Measurements from ENCODE around the gene SERGEF.

The SERGEF gene

DNA sequence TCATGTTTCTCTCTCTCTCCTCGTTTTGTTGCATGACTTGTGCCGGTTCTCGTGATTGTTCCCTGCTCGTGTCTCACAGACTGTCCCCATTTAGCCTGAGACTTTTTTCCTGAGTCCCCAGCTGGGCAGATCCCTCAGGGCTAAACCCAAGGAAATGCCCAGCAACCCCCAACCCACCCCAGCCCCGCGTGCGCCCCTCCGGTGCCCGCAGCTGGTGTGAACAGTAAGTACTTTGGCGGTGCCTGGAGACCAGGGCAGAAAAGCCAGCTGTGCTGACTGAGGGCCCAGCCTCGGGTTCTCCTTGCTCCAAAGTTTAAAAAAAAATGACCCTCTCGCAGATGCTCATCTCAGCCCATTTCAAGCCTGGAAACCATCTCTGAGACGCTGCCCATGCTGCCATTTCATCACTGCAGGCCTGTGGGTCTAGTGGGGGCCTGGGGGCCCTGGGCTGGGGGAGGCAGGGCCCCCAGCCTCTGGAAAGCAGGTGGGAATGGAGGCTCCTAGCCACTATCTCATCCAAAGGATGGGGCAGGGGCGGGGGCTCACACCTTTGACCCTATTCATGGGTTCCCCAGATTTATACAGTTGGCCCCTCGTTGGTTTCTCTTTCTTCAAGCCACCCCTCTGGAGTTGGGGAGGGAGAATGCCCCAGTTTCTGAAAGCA is 236.5 kb downstream of the SERGEF start:
- DNase-seq (ENCODE audit: low read depth), result no peak
- TF ChIP-seq, protein P1, sequence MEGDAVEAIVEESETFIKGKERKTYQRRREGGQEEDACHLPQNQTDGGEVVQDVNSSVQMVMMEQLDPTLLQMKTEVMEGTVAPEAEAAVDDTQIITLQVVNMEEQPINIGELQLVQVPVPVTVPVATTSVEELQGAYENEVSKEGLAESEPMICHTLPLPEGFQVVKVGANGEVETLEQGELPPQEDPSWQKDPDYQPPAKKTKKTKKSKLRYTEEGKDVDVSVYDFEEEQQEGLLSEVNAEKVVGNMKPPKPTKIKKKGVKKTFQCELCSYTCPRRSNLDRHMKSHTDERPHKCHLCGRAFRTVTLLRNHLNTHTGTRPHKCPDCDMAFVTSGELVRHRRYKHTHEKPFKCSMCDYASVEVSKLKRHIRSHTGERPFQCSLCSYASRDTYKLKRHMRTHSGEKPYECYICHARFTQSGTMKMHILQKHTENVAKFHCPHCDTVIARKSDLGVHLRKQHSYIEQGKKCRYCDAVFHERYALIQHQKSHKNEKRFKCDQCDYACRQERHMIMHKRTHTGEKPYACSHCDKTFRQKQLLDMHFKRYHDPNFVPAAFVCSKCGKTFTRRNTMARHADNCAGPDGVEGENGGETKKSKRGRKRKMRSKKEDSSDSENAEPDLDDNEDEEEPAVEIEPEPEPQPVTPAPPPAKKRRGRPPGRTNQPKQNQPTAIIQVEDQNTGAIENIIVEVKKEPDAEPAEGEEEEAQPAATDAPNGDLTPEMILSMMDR (conservative IDR thresholded peaks at IDR 0.05; ENCODE audit: low read depth, low read length), result no peak

DNA sequence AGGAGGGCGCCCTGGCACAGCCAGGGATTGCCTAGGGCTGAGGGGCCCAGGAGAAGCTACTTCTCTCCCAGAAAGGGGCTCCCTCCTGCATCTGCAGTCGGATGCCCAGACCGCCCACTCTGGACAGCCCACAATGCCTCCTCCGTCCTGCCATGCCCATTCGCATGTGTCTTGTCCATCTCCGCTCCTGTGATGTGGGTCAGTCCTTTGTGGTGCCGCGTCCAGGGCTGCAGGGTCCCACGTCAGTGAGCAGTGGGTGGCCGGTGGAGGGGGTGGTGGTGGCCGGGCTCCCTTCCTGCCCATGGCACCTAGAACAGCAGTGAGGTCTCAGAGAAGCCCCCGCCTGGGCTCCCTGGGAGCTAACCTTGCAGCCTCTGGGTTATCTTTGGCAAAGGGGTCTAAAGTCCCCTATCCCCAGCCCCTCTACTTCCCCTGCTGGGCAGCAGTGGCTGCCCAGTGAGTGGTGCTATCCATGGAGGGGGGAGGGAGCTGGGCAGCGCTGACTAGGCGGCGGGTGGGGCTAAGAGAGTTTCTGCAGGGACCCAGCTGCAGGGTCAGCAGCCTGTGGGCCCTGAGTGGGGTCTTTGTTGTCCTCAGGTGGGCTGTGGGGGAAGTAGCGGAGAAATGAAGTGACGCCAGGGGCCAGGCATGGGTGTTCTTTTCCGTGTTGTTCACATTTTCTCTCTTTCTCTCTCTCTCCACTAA is 237.2 kb downstream of the SERGEF start:
- H3K4me3 ChIP-seq (ENCODE audit: low read length), result no peak overlapping the region
- DNase-seq (ENCODE audit: low read depth), result no peak
- TF ChIP-seq, protein P1 (conservative IDR thresholded peaks at IDR 0.05; ENCODE audit: low read depth, low read length), result no peak

More for the DNA sequence above, 236.5 kb downstream of the SERGEF start:
- H3K4me3 ChIP-seq (ENCODE audit: low read length), result no peak overlapping the region

DNA sequence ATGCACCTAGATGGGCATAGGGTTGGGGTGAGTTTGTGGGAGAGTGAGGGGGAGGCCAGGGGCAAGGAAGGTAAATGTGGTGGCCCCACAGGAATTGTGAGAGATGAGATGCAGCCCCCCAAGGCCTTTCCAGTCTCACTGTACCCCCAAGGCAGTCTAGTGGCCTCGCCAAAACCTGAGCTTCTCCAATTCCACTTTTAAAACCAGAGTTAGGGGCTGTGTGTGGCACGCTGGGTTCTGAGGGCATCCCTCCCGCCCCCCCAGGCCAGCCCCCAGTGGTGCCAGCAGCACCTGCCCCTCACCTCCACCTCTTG is 237.9 kb downstream of the SERGEF start:
- no peak overlapping the region for H3K4me3 ChIP-seq (ENCODE audit: low read length)
- DNase-seq (ENCODE audit: low read depth), result no peak
- TF ChIP-seq, protein P1 (conservative IDR thresholded peaks at IDR 0.05; ENCODE audit: low read depth, low read length), result no peak

DNA sequence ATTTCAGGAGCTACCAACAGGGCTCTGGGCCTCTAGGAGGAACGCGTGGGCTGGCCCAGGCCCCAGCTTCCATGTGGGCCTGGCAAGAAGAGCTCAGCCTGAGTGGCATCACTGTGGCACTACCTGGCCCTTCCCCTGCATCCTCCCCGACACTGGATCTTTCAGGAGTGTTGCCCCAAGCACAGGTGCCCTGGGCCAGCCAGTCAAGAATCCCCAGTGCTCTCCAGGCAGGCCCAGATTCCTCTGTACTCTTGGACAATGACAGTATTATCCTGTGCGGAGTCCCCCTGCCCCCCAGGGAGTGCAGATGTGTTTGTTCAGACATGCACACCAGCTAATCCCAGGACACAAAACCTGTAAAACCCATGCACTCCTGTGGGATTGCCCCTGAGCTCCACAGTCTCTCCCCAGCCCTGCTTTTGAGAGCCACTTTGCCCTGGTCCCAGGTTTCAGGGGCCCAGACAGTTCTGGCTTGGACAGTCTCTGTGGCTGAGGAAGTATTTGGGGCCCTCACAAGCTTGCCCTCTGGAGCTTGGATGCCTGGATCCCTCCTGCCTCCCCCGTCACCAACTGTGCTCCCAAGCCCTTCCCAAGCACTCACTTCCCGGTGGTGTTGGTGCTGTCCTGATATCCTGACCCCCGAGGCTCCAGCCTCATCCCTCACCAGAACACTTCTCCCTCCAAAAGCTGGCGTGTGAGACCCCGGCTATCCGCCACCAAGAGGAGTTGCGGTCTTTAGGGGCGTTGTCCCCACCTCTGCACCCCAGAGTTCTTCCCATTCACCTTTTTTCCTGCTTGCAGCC is 238.4 kb downstream of the SERGEF start:
- no peak for DNase-seq (ENCODE audit: low read depth)
- TF ChIP-seq, protein P1 (conservative IDR thresholded peaks at IDR 0.05; ENCODE audit: low read depth, low read length), result no peak
- no peak overlapping the region for H3K4me3 ChIP-seq (ENCODE audit: low read length)

DNA sequence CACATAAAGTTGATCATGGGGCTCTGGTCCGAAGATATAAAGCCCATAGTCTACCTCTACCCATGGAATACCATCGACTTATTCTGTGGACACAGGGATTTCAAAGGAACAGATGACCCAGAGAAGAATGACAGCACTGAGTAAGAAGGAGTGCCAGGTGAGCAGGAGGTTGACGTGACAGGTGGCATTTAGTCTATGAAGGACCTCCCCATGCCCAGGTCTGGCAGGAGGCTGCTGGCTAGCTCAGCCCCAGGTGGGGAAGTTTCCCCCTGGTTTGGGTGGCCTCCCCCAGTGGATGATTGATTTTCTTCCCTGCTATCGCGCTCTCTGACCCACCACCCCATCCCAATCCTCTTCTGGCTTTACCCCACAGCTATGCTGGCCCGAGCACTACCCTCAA is 239.2 kb downstream of the SERGEF start:
- TF ChIP-seq, protein P1 (conservative IDR thresholded peaks at IDR 0.05; ENCODE audit: low read depth, low read length), result no peak
- H3K4me3 ChIP-seq (ENCODE audit: low read length), result no peak overlapping the region
- no peak for DNase-seq (ENCODE audit: low read depth)

DNA sequence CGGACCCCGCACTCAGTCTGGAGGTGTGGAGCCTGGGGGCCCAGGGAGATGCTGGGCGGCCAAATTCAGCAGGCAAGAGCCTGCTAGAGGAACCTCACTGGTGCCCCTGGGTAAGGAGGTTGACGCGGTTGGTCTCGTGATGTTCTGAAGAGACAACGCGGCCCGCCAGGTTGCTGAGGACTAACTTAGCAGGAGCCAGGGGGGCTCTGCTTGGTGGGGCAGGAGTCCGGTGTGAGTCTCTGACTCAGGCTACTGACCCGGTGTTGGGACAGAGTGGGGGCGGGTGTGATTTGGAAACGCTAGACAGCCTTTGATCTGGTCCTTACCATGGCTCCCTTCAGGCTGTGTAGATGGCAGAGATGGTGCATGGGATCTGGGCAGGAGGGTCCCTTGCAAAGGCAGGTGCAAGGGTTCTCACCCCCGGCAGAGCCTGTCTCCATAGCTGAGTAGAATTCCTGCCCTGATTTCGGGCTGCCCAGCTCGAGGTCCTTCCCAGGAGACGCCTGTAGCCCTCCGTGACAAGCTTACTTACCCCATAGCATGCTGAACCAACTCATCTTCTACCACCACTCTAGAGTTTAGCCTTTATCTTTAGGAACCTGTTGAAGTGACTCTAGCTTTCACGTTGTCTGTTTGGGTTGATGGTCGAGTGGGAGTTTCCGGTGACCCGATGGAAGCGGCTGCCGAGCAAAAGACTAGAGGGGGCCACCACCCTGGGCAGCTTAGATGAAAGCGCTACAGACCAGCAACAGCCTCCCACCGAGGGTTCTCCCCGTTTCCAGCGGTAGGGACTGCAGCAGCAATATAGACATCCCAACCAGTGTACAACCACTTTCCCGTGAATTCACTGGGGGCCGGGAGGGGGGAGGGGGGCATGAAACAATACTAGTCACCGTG is 239.9 kb downstream of the SERGEF start:
- no peak for DNase-seq (ENCODE audit: low read depth)
- TF ChIP-seq, protein P1 (conservative IDR thresholded peaks at IDR 0.05; ENCODE audit: low read depth, low read length), result no peak
- H3K4me3 ChIP-seq (ENCODE audit: low read length), result no peak overlapping the region
